Loucy (cell line): ENCODE results near the gene PLAC8L1.

Experiments
- H2AFZ ChIP-seq: fragments of 200-600 bp; sonication (generic); 2 replicates; pipeline ENCODE4 v1.6.0; 2016; ENCODE audit warnings: antibody characterized with exemption, mild to moderate bottlenecking, low read length, moderate library complexity
- H3F3A ChIP-seq: fragments of 200-600 bp; 2 replicates; pipeline ENCODE4 v1.6.0; 2016; ENCODE audit warnings: antibody characterized with exemption, low read depth, mild to moderate bottlenecking
- H3K27me3 ChIP-seq: fragments of 200-600 bp; sonication (generic); 2 replicates; pipeline ENCODE4 v1.6.1; 2014; ENCODE audit warnings: low read length, mild to moderate bottlenecking; ENCODE audit not compliant: insufficient read depth, poor library complexity, severe bottlenecking
- H3K36me3 ChIP-seq: fragments of 200-600 bp; sonication (generic); 2 replicates; pipeline ENCODE4 v1.6.1; 2016; ENCODE audit warnings: low read length; ENCODE audit not compliant: insufficient read depth
- H3K4me1 ChIP-seq: fragments of 200-600 bp; sonication (generic); 2 replicates; pipeline ENCODE4 v1.5.1; 2014; ENCODE audit warnings: low read length, mild to moderate bottlenecking; ENCODE audit not compliant: insufficient read depth, poor library complexity, severe bottlenecking
- H3K4me2 ChIP-seq: fragments of 200-600 bp; sonication (generic); 2 replicates; pipeline ENCODE4 v1.6.0; 2014; ENCODE audit warnings: antibody characterized with exemption, low read length, low read depth, mild to moderate bottlenecking; ENCODE audit not compliant: poor library complexity, severe bottlenecking
- H3K4me3 ChIP-seq: fragments of 200-600 bp; sonication (generic); 2 replicates; pipeline ENCODE4 v1.5.1; 2014; ENCODE audit warnings: low read length, mild to moderate bottlenecking, mixed read lengths; ENCODE audit not compliant: poor library complexity, severe bottlenecking
- H3K79me2 ChIP-seq: fragments of 200-600 bp; sonication (generic); 2 replicates; pipeline ENCODE4 v1.6.1; 2014; ENCODE audit warnings: low read length; ENCODE audit not compliant: insufficient read depth
- H3K9ac ChIP-seq: fragments of 200-600 bp; sonication (generic); 2 replicates; pipeline ENCODE4 v1.6.0; 2014; ENCODE audit warnings: mild to moderate bottlenecking, low read depth, low read length, moderate library complexity; ENCODE audit not compliant: poor library complexity, severe bottlenecking
- H3K9me2 ChIP-seq: fragments of 200-600 bp; sonication (generic); replicated peaks from 2 replicates; pipeline ENCODE4 v1.6.1; 2016; ENCODE audit warnings: low read depth, low read length, mixed read lengths
- H3K9me3 ChIP-seq: fragments of 200-600 bp; sonication (generic); 2 replicates; pipeline ENCODE4 v1.6.1; 2014; ENCODE audit warnings: mild to moderate bottlenecking, antibody characterized with exemption, low read length, low read depth; ENCODE audit not compliant: insufficient read depth
- H4K20me1 ChIP-seq: fragments of 200-600 bp; sonication (generic); 2 replicates; pipeline ENCODE4 v1.6.0; 2014; ENCODE audit warnings: antibody characterized with exemption, low read length, mild to moderate bottlenecking; ENCODE audit not compliant: insufficient read depth, poor library complexity, severe bottlenecking
- CTCF ChIP-seq: fragments of 200-600 bp; sonication (generic); conservative IDR thresholded peaks from 2 replicates; pipeline ENCODE4 v1.5.1; 2014; ENCODE audit warnings: mild to moderate bottlenecking, antibody characterized with exemption, low read length
- EZH2phosphoT487 ChIP-seq: fragments of 200-600 bp; IDR thresholded peaks from 2 replicates; pipeline ENCODE4 v1.6.1; 2018; ENCODE audit warnings: antibody characterized with exemption, mild to moderate bottlenecking, moderate library complexity, borderline replicate concordance

Gene PLAC8L1

GRCh38 chr5:146105477-146105876, at the start of gene PLAC8L1:
Gene PLAC8L1 (minus strand): TSS chr5:146105577. CDS start chr5:146104311, 1,266 bp downstream.
- H4K20me1 ChIP-seq, result no peaks in the 10 kb centered on the region

GRCh38 chr5:146151970-146152369, 46.6 kb upstream of the PLAC8L1 start:
- Histone ChIP-seq H3K9me3 (no peaks in the 10 kb centered on the region), H3K36me3 (peaks cover 81% of the 10 kb centered on the region; the same call in 1 of the 2 replicates), H3K27me3 (no peaks in the 10 kb centered on the region), H3F3A (no peaks in the 10 kb centered on the region), H3K4me1 (no peaks in the 10 kb centered on the region), H3K9me2 (no peaks in the 10 kb centered on the region), H3K79me2 (no peaks in the 10 kb centered on the region), H4K20me1 (no peaks in the 10 kb centered on the region), H3K9ac (no peak overlapping the region), H3K4me3 (no peak overlapping the region), H3K4me2 (no peak overlapping the region), H2AFZ (no peak overlapping the region)
- TF ChIP-seq CTCF (no peak), EZH2phosphoT487 (no peak)

More at GRCh38 chr5:146105477-146105876, at the start of gene PLAC8L1:
- TF ChIP-seq CTCF, result no peak
- TF ChIP-seq EZH2phosphoT487, result no peak
- no peaks in the 10 kb centered on the region for H3K9me2 ChIP-seq
- H3F3A ChIP-seq, result no peaks in the 10 kb centered on the region
- H2AFZ ChIP-seq, result no peak within 1 kb of the TSS
- no peaks in the 10 kb centered on the region for H3K79me2 ChIP-seq
- no peaks in the 10 kb centered on the region for H3K9me3 ChIP-seq
- no peaks in the 10 kb centered on the region for H3K27me3 ChIP-seq
- peaks cover 17% of the 10 kb centered on the region for H3K4me1 ChIP-seq
- H3K4me3 ChIP-seq, result no peak within 1 kb of the TSS
- H3K9ac ChIP-seq, result no peak within 1 kb of the TSS
- no peaks in the 10 kb centered on the region for H3K36me3 ChIP-seq
- H3K4me2 ChIP-seq, result no peak within 1 kb of the TSS

- Histone ChIP-seq H3F3A (no peaks in the 10 kb centered on the region), H3K36me3 (peaks cover 52% of the 10 kb centered on the region; the same call in 1 of the 2 replicates), H3K27me3 (no peaks in the 10 kb centered on the region), H3K4me3 (no peak overlapping the region), H3K79me2 (no peaks in the 10 kb centered on the region), H3K9me2 (no peaks in the 10 kb centered on the region), H3K4me2 (no peak overlapping the region), H3K9ac (no peak overlapping the region), H4K20me1 (no peaks in the 10 kb centered on the region), H3K4me1 (no peaks in the 10 kb centered on the region), H2AFZ (no peak overlapping the region), H3K9me3 (no peaks in the 10 kb centered on the region)
- TF ChIP-seq CTCF, result no peak
- no peak for TF ChIP-seq EZH2phosphoT487
Measured at GRCh38 chr5:146137967-146138403, 32.6 kb upstream of the PLAC8L1 start.
